Right renal pelvis (tissue), 4 donors: ENCODE data around the gene C1orf50. TPM values are rescaled to one million over a fixed set of nuclear protein-coding genes. Genes with fewer than 3 reads are reported as not detected.

ENCODE experiments used
- polyA plus RNA-seq, 4 donors: library from polyadenylated mRNA; unstranded; fragments of 120-200 nt; gene quantifications; one replicate each; pipeline ENCODE4 v1.2.1, GENCODE V29; 2013; ENCODE audit not compliant: insufficient read length in 4 of 4

The C1orf50 gene
- polyA plus RNA-seq, 4 donors, result 8.4 to 12.2 (median 11.3) TPM

Other genes with a start within 250 kb of the C1orf50 start
- gene PPIH, start 108.8 kb upstream of the C1orf50 start, polyA plus RNA-seq, result 10 to 100 TPM; 55.8 to 58.1 (median 56.3) TPM
- 100 to 1,000 TPM; 663 to 691 (median 683) TPM for gene YBX1, start 84.8 kb upstream of the C1orf50 start, polyA plus RNA-seq
- gene CLDN19, start 27.0 kb upstream of the C1orf50 start, polyA plus RNA-seq, result 100 to 1,000 TPM in 2 of 4 donors, 10 to 100 TPM in 2; 88.5 to 111 (median 102) TPM
- 10 to 100 TPM; 68.2 to 74.0 (median 71.7) TPM for gene P3H1, start 221 bp upstream of the C1orf50 start, polyA plus RNA-seq
- gene TMEM269, start 17.7 kb downstream of the C1orf50 start, polyA plus RNA-seq, result under 1 TPM; 0.65 to 1.00 (median 0.84) TPM
- 10 to 100 TPM; 19.9 to 24.1 (median 21.6) TPM for gene ERMAP, start 49.9 kb downstream of the C1orf50 start, polyA plus RNA-seq
- gene SVBP, start 50.1 kb downstream of the C1orf50 start, polyA plus RNA-seq, result 10 to 100 TPM; 64.8 to 77.6 (median 69.3) TPM
- 10 to 100 TPM; 19.5 to 21.4 (median 20.9) TPM for gene ZNF691, start 79.4 kb downstream of the C1orf50 start, polyA plus RNA-seq
- 10 to 100 TPM; 36.1 to 55.3 (median 40.9) TPM for gene SLC2A1, start 191.6 kb downstream of the C1orf50 start, polyA plus RNA-seq